HepG2 (cell line): ENCODE data around the gene CD9. TPM values are rescaled to one million over a fixed set of nuclear protein-coding genes. Genes with fewer than 3 reads are reported as not detected.
A peak's percentile ranks its signal among the peaks of the same experiment; 100 is the strongest.

Experiments
- ATF5 ChIP-seq: sonication (generic); formaldehyde crosslinking; IDR thresholded peaks from 2 replicates; pipeline ENCODE4 v1.4.0; 2020; ENCODE audit warnings: mild to moderate bottlenecking, low read depth, missing genetic modification reagents
- CEBPG ChIP-seq: IDR thresholded peaks from 2 replicates; pipeline ENCODE4 v1.6.1; 2016
- EEA1 ChIP-seq: sonication (generic); formaldehyde crosslinking; IDR thresholded peaks from 2 replicates; pipeline ENCODE4 v1.5.1; 2020; ENCODE audit warnings: mild to moderate bottlenecking, missing genetic modification reagents, borderline replicate concordance
- LBX2 ChIP-seq: sonication (generic); formaldehyde crosslinking; IDR thresholded peaks from 2 replicates; pipeline ENCODE4 v1.5.0; 2020; ENCODE audit warnings: missing genetic modification reagents, mild to moderate bottlenecking, borderline replicate concordance
- MLXIP ChIP-seq: sonication (generic); formaldehyde crosslinking; IDR thresholded peaks from 2 replicates; pipeline ENCODE4 v1.9.0; 2021; ENCODE audit warnings: missing genetic modification reagents, borderline replicate concordance
- SAFB2 ChIP-seq: sonication (generic); formaldehyde crosslinking; IDR thresholded peaks from 2 replicates; pipeline ENCODE4 v1.5.1; 2020; ENCODE audit warnings: missing genetic modification reagents, low read depth, mild to moderate bottlenecking, borderline replicate concordance
- SALL1 ChIP-seq: sonication (generic); formaldehyde crosslinking; IDR thresholded peaks from 2 replicates; pipeline ENCODE4 v1.8.0; 2022; ENCODE audit warnings: mild to moderate bottlenecking, missing genetic modification reagents
- SNAPC5 ChIP-seq: sonication (generic); formaldehyde crosslinking; IDR thresholded peaks from 2 replicates; pipeline ENCODE4 v1.8.1; 2023; ENCODE audit warnings: mild to moderate bottlenecking, missing genetic modification reagents, borderline replicate concordance
- ZBTB14 ChIP-seq: sonication (generic); formaldehyde crosslinking; IDR thresholded peaks from 2 replicates; pipeline ENCODE4 v1.4.0; 2020; ENCODE audit warnings: missing genetic modification reagents
- ZMAT5 ChIP-seq: sonication (generic); formaldehyde crosslinking; IDR thresholded peaks from 2 replicates; pipeline ENCODE4 v1.5.0; 2020; ENCODE audit warnings: mild to moderate bottlenecking, low read depth, missing genetic modification reagents, borderline replicate concordance
- ZMYM2 ChIP-seq: sonication (generic); formaldehyde crosslinking; IDR thresholded peaks from 2 replicates; pipeline ENCODE4 v1.8.0; 2022; ENCODE audit warnings: mild to moderate bottlenecking, missing genetic modification reagents
- ZNF329 ChIP-seq: sonication (generic); formaldehyde crosslinking; IDR thresholded peaks from 2 replicates; pipeline ENCODE4 v1.9.0; 2021; ENCODE audit warnings: low read depth, mild to moderate bottlenecking, missing genetic modification reagents
- ZNF350 ChIP-seq: sonication (generic); formaldehyde crosslinking; IDR thresholded peaks from 2 replicates; pipeline ENCODE4 v1.4.0; 2020; ENCODE audit warnings: mild to moderate bottlenecking, low read depth, missing genetic modification reagents, borderline replicate concordance
- ZNF367 ChIP-seq: sonication (generic); formaldehyde crosslinking; IDR thresholded peaks from 2 replicates; pipeline ENCODE4 v1.4.0; 2020; ENCODE audit warnings: missing genetic modification reagents, borderline replicate concordance
- ZNF574 ChIP-seq: sonication (generic); formaldehyde crosslinking; IDR thresholded peaks from 2 replicates; pipeline ENCODE4 v1.4.0; 2020; ENCODE audit warnings: missing genetic modification reagents
- ZNF616 ChIP-seq: sonication (generic); formaldehyde crosslinking; IDR thresholded peaks from 2 replicates; pipeline ENCODE4 v1.5.0; 2020; ENCODE audit warnings: low read depth, mild to moderate bottlenecking, missing genetic modification reagents
- ZNF709 ChIP-seq: sonication (generic); formaldehyde crosslinking; IDR thresholded peaks from 2 replicates; pipeline ENCODE4 v1.5.0; 2020; ENCODE audit warnings: mild to moderate bottlenecking, missing genetic modification reagents
- ZNF747 ChIP-seq: sonication (generic); formaldehyde crosslinking; IDR thresholded peaks from 2 replicates; pipeline ENCODE4 v1.8.1; 2023; ENCODE audit warnings: missing genetic modification reagents, mild to moderate bottlenecking, borderline replicate concordance
- ZNF775 ChIP-seq: sonication (generic); formaldehyde crosslinking; IDR thresholded peaks from 2 replicates; pipeline ENCODE4 v1.4.0; 2020; ENCODE audit warnings: missing genetic modification reagents, mild to moderate bottlenecking, moderate library complexity, borderline replicate concordance
- ZSCAN25 ChIP-seq: sonication (generic); formaldehyde crosslinking; IDR thresholded peaks from 2 replicates; pipeline ENCODE4 v1.8.0; 2022; ENCODE audit warnings: mild to moderate bottlenecking, missing genetic modification reagents
- polyA plus RNA-seq, 8 experiments: library from polyadenylated mRNA; depleted of rRNA in 3 of 8; stranded (reverse) in 7 of 8; unstranded in 1 of 8; fragments of >200 nt; fragmentation: Illumina TruSeq in 4 of 8; extraction: Trizol in 4 of 8; gene quantifications; 2 replicates each; pipeline versions ENCODE4 v1.2.1 to v1.2.3, GENCODE V29; 2011 to 2016; ENCODE audit warnings: low read depth in 4 of 8, missing spikeins in 1 of 8, mixed read lengths in 1 of 8; ENCODE audit not compliant: insufficient read depth in 1 of 8
- total RNA-seq, 5 experiments: library from RNA; depleted of rRNA; stranded (reverse); fragments of >200 nt; fragmentation: Illumina TruSeq; extraction: Trizol; gene quantifications; 2 replicates each; pipeline ENCODE4 v1.2.3, GENCODE V29; 2016; ENCODE audit warnings: low read depth in 1 of 5

CD9 gene
- total and polyA plus RNA-seq, 2 of the 13 experiments (the other 11 are each of a cell fraction or from before 2014, with no cell fraction given): 5.8 to 38.3 TPM

GRCh38 chr12:6195665-6196535 lies 4.3 kb upstream of the CD9 start (continued):
- TF ChIP-seq ZNF574 (CRISPR knock-in tag) (peak; percentile 48; the same call in 1 of the 2 replicates), SNAPC5 (no peak), ZNF616 (CRISPR knock-in tag) (no peak), ZNF350 (CRISPR knock-in tag) (peak; percentile 52), ZMAT5 (CRISPR knock-in tag) (no peak), ZNF709 (CRISPR knock-in tag) (no peak), LBX2 (CRISPR knock-in tag) (no peak), ATF5 (CRISPR knock-in tag) (no peak), ZMYM2 (CRISPR knock-in tag) (no peak), ZNF747 (CRISPR knock-in tag) (no peak), SAFB2 (CRISPR knock-in tag) (no peak), CEBPG (CRISPR knock-in tag) (peak; percentile 27; the same call in 1 of the 2 replicates), ZNF329 (CRISPR knock-in tag) (no peak), ZNF367 (CRISPR knock-in tag) (no peak), EEA1 (no peak), MLXIP (CRISPR knock-in tag) (no peak), SALL1 (CRISPR knock-in tag) (peak; percentile 78), ZSCAN25 (CRISPR knock-in tag) (no peak), ZNF775 (no peak), ZBTB14 (CRISPR knock-in tag) (no peak)
